ENCODE measurements around the gene ZNF385B. TPM values are rescaled to one million over a fixed set of nuclear protein-coding genes. Genes with fewer than 3 reads are reported as not detected.

ZNF385B gene
- total and polyA plus RNA-seq, 2 experiments from 2014 or later = 2.7 to 8.2 TPM

DNA sequence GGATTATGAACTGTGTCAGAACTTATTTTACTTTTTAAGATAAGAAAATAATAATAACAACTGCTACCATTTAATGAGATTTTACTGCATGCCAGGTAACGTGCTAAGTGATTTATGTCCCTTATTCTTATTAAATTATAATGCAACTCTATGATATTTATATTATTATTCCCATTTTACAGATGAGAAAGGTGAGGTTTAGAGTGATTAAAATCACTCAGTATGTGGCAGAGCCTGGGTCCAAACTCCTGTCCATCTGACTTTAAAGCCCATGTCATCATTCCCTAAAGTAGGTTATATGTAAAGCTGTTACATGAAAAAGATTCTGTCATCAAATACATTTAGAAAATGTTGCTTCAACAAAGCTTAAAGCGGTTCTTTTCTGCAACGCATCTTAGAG, 308.0 kb downstream of the ZNF385B start:
- no peak for DNase-seq (ENCODE audit: low read depth in 1 of 2, low spot score in 1 of 2)
- H3K4me1 ChIP-seq (ENCODE audit: low read depth) = no peaks in the 10 kb centered on the region
- TF ChIP-seq, protein P1, sequence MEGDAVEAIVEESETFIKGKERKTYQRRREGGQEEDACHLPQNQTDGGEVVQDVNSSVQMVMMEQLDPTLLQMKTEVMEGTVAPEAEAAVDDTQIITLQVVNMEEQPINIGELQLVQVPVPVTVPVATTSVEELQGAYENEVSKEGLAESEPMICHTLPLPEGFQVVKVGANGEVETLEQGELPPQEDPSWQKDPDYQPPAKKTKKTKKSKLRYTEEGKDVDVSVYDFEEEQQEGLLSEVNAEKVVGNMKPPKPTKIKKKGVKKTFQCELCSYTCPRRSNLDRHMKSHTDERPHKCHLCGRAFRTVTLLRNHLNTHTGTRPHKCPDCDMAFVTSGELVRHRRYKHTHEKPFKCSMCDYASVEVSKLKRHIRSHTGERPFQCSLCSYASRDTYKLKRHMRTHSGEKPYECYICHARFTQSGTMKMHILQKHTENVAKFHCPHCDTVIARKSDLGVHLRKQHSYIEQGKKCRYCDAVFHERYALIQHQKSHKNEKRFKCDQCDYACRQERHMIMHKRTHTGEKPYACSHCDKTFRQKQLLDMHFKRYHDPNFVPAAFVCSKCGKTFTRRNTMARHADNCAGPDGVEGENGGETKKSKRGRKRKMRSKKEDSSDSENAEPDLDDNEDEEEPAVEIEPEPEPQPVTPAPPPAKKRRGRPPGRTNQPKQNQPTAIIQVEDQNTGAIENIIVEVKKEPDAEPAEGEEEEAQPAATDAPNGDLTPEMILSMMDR (IDR thresholded peaks at IDR 0.05; ENCODE audit: low read depth, low read length) = no peak
- H3K9me3 ChIP-seq (ENCODE audit: low read depth) = no peaks in the 10 kb centered on the region
- H3K27ac ChIP-seq = no peak overlapping the region
- no peaks in the 10 kb centered on the region for H3K27me3 ChIP-seq
- H3K36me3 ChIP-seq = no peaks in the 10 kb centered on the region
- no peak overlapping the region for H3K4me3 ChIP-seq

DNA sequence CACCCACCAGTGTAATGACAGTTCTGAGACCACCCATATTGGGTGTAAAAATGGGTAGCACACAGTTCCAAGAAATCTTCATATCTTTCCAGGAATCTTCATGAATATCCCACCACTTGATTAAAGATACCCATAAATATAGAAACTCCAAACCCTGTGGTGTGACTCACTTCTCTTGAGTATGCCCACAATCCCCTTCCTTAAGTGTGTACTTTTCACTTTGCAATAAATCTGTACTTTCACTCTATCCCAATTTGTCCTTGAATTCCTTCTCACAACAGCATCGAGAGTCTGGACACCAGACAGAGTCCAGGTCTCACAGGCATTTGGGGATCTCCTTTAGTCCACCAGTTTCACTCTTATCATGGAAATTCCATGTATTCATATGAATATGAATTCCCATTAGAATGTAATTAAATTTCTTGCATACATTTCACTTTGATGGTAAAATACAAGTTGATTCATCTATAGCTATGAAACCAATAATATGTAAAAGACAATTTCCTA, 309.8 kb downstream of the ZNF385B start:
- DNase-seq (ENCODE audit: low read depth in 1 of 2, low spot score in 1 of 2) = no peak
- no peaks in the 10 kb centered on the region for H3K9me3 ChIP-seq (ENCODE audit: low read depth)
- H3K27me3 ChIP-seq = no peaks in the 10 kb centered on the region
- TF ChIP-seq, protein P1 (IDR thresholded peaks at IDR 0.05; ENCODE audit: low read depth, low read length) = no peak
- no peak overlapping the region for H3K4me3 ChIP-seq
- H3K27ac ChIP-seq = no peak overlapping the region
- H3K36me3 ChIP-seq = no peaks in the 10 kb centered on the region
- H3K4me1 ChIP-seq (ENCODE audit: low read depth) = no peaks in the 10 kb centered on the region

DNA sequence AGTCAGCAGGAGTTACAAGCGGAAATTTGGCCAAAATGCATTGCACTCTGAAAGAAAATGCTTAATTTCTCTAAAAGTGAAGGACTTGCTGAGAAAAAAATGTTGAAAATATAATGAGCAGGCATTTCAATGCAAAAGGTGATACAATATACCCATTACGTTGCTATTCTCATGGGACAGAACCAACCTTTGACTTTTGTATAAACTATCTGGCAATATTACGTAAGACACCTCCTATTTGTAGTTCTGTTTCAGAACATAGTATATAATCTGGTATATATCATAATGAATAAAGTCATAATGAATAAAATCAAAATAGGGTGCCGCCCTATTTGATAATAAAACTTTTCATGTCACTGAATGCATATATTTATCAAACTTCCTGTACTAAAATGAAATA, 310.6 kb downstream of the ZNF385B start:
- TF ChIP-seq, protein P1 (IDR thresholded peaks at IDR 0.05; ENCODE audit: low read depth, low read length) = no peak
- H3K9me3 ChIP-seq (ENCODE audit: low read depth) = no peaks in the 10 kb centered on the region
- no peak for DNase-seq (ENCODE audit: low read depth in 1 of 2, low spot score in 1 of 2)
- H3K36me3 ChIP-seq = no peaks in the 10 kb centered on the region
- no peaks in the 10 kb centered on the region for H3K27me3 ChIP-seq
- no peaks in the 10 kb centered on the region for H3K4me1 ChIP-seq (ENCODE audit: low read depth)
- H3K4me3 ChIP-seq = no peak overlapping the region
- no peak overlapping the region for H3K27ac ChIP-seq

DNA sequence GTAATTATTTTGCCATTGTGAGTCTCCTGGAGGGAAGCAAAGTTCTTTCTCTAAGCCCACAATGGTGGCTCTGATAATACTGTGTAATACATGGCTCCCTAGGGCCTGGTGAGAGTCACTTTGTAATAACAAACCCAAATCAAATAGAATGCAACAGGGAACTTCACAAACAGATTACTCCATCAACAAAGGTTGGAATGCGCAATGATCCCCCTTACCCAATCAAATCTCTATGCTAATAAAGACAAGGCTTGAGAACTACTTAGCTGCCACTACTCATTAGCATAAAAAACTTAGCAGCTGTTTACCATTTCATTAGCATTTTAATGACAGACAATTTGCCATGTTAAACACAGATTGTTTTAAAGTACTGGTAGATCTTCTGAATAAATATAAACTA, 311.2 kb downstream of the ZNF385B start:
- no peaks in the 10 kb centered on the region for H3K27me3 ChIP-seq
- H3K9me3 ChIP-seq (ENCODE audit: low read depth) = no peaks in the 10 kb centered on the region
- H3K4me1 ChIP-seq (ENCODE audit: low read depth) = no peaks in the 10 kb centered on the region
- no peak overlapping the region for H3K4me3 ChIP-seq
- H3K36me3 ChIP-seq = no peaks in the 10 kb centered on the region
- DNase-seq (ENCODE audit: low read depth in 1 of 2, low spot score in 1 of 2) = no peak
- TF ChIP-seq, protein P1 (IDR thresholded peaks at IDR 0.05; ENCODE audit: low read depth, low read length) = no peak
- H3K27ac ChIP-seq = no peak overlapping the region

DNA sequence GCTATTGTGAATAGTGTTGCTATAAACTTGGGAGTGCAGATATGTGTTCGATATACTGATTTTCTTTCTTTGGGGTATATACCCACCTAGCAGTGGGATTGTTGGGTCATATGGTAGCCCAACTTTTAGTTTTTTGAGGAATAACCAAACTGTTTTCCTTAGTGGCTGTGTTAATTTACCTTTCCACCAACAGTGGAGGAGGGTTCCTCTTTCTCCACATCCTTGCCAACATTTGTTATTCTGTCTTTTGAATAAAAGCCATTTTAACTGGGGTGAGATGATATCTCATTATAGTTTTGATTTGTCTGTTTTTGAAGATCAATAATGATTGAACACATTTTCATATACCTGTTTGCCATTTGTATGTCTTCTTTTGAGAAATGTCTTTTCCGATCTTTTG, 314.8 kb downstream of the ZNF385B start:
- Histone ChIP-seq H3K36me3 (no peaks in the 10 kb centered on the region), H3K4me1 (ENCODE audit: low read depth) (no peaks in the 10 kb centered on the region), H3K27ac (no peak overlapping the region), H3K9me3 (ENCODE audit: low read depth) (no peaks in the 10 kb centered on the region), H3K27me3 (no peaks in the 10 kb centered on the region), H3K4me3 (no peak overlapping the region)
- TF ChIP-seq, protein P1 (IDR thresholded peaks at IDR 0.05; ENCODE audit: low read depth, low read length) = no peak
- no peak for DNase-seq (ENCODE audit: low read depth in 1 of 2, low spot score in 1 of 2)

DNA sequence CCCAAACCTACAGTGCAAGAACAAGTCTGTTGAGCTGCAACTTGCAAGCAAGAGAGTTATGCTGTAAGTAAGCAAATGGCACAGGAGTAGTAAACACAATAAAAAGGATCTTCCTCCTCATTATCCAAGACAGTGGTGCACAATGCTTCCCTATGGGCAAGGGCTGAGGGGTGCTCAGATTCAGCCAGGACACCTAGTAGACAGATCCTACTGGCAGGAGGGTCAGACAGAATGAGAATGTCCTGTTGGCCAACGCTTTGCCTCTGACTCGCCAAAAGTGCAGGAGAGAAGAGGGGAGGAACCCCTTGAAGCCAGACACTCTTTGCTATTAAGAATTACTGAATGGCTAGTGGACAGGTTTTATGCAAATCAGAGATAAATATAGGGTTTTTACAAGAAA, 316.4 kb downstream of the ZNF385B start:
- H3K4me1 ChIP-seq (ENCODE audit: low read depth) = no peaks in the 10 kb centered on the region
- H3K27ac ChIP-seq = no peak overlapping the region
- TF ChIP-seq, protein P1 (IDR thresholded peaks at IDR 0.05; ENCODE audit: low read depth, low read length) = no peak
- no peak overlapping the region for H3K4me3 ChIP-seq
- no peaks in the 10 kb centered on the region for H3K9me3 ChIP-seq (ENCODE audit: low read depth)
- H3K36me3 ChIP-seq = no peaks in the 10 kb centered on the region
- DNase-seq (ENCODE audit: low read depth in 1 of 2, low spot score in 1 of 2) = no peak
- H3K27me3 ChIP-seq = no peaks in the 10 kb centered on the region
